Measurements from ENCODE around the gene GLB1L2. TPM values are rescaled to one million over a fixed set of nuclear protein-coding genes. Genes with fewer than 3 reads are reported as not detected.
"Not testable (repeated sequence)": the region's sequence is repeated elsewhere in the genome, so short reads cannot be mapped to it uniquely, and the experiment has no call there.

The GLB1L2 gene
- total RNA-seq, 2 donors from 2014 or later = 2.4 to 4.9 TPM

DNA sequence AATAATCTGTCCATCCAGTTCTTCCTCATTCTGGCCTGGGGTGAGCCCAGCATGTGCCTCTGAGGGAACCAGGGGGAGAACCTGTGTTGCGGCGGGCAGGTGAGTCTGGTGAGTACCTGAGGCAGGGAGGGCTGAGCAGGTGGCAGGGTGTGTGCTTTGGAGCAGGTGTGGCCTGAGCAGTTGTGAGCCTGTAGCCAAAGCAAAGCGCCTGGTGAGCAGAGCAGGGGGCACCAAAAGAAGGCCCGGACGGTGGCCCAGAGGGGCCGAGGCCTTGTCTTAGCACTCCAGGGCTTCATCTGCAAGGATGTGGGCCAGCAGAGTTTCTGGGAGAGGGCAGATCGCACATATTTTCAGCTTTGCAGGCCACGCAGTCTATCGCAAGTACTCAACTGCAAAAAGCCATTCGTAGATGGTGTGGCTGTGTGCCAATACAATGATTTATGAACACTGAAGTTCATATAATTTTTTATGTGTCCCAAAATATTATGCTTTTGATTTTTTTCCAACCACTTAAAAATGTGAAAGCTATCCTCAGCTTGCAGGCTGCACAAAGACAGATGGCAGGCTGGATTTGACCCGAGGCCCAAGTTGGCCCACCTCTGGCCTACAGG is 8.7 kb downstream of the GLB1L2 start:
- H3K36me3 Mint-ChIP-seq = no peaks in the 10 kb centered on the region
- H3K9me3 Mint-ChIP-seq = no peaks in the 10 kb centered on the region
- DNase-seq (ENCODE audit: low spot score in 2 of 2) (no peak), ATAC-seq (no peak)
- H3K27ac Mint-ChIP-seq = no peak overlapping the region

DNA sequence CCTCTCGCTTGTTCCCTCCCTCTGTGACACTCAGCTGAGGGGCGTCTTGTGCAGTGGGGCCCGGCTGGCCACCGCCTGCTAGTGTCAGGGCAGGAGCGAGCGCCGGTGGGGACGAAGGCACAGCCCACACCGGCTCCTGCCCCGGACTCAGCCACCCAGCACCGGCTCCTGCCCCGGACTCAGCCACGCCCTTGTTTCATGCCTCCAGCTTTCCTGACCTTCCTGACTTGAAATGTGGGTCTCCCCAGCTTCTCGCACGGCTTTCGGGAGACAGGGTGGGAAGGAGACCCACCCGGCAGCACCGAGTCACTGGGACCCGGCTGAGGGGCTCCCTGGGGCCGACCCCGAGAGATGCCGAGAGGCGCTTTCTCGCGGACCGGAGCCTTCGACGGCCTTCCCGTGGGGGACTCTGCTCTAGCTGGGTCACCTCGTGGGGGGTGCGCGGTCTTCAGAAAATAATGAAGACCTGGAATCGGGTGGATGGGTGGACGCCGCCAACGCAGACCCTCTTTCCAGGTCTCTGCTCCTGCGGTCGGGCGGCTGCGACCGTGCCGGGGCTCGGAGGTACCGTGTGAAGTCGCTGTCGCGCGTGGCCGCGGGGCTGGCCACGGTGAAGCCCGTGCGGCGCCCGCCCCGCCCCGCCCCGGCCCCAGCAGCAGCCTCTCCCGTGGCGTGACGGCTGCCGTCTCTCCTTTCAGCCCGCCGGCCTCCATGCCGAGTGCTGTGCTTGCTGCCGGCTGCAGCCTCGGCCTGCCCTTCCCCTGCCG is 10.2 kb downstream of the GLB1L2 start:
- DNase-seq (ENCODE audit: low spot score in 2 of 2) = no peak

DNA sequence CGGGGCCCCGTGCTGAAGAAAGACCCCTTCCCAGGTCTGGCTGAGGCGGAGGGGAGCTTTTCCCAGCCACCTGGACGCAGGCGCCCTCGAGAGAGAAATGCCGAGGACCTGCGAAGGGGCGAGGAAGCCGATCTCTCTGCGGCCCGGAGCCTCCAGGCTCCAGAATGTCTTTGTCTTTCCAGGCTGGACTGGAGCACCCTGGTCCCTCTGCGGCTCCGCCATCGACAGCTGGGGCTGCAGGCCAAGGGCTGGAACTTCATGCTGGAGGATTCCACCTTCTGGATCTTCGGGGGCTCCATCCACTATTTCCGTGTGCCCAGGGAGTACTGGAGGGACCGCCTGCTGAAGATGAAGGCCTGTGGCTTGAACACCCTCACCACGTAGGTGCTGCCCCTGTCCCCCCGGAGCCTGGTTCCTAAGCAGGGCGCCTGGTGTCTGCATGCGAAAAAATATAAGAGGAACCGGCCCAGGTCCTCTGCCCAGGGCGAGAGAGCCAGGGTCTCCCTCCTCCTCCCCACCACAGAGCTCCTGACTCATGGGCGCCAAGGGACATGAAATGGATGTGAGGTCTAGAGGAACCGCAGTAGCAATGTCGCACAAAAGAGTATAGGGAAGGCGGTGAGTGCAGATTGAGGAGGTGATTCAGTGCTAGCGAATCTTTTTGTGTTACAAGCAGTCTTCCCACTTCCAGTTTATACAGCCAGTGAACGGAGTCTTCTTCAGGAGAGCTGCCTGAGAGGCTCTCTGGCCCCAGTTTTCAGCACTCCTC is 11.0 kb downstream of the GLB1L2 start:
- ATAC-seq = no peak
- H3K9me3 Mint-ChIP-seq = no peaks in the 10 kb centered on the region
- no peak overlapping the region for H3K27ac Mint-ChIP-seq

More for the DNA sequence above, 10.2 kb downstream of the GLB1L2 start:
- H3K36me3 Mint-ChIP-seq = no peaks in the 10 kb centered on the region
- H3K9me3 Mint-ChIP-seq = no peaks in the 10 kb centered on the region
- H3K27ac Mint-ChIP-seq = no peak overlapping the region
- no peak for ATAC-seq

DNA sequence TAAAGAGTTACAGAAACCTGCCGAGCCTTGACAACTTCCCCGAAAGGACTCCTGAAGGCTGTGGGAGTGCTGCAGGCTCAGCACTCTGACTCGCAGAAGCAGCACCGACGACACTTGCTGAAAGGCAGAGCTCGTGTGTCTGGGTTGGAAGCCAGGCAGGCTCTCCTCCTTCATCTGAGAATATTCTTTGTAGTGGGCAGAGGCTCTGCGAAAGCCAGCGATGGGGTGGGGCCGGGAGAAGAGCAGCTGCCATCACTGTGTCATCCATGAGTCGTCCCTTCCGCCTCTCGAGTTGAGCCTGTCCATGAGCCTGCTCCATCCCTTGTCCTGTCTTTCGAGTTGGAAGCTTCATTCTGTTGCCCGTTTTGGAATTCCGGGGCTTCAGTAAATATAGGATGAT is 11.9 kb downstream of the GLB1L2 start:
- DNase-seq (ENCODE audit: low spot score in 2 of 2) (no peak), ATAC-seq (no peak)
- H3K9me3 Mint-ChIP-seq = no peaks in the 10 kb centered on the region
- no peak overlapping the region for H3K27ac Mint-ChIP-seq
- no peaks in the 10 kb centered on the region for H3K36me3 Mint-ChIP-seq

More for the DNA sequence above, 11.0 kb downstream of the GLB1L2 start:
- DNase-seq (ENCODE audit: low spot score in 2 of 2) = no peak
- H3K36me3 Mint-ChIP-seq = no peaks in the 10 kb centered on the region

DNA sequence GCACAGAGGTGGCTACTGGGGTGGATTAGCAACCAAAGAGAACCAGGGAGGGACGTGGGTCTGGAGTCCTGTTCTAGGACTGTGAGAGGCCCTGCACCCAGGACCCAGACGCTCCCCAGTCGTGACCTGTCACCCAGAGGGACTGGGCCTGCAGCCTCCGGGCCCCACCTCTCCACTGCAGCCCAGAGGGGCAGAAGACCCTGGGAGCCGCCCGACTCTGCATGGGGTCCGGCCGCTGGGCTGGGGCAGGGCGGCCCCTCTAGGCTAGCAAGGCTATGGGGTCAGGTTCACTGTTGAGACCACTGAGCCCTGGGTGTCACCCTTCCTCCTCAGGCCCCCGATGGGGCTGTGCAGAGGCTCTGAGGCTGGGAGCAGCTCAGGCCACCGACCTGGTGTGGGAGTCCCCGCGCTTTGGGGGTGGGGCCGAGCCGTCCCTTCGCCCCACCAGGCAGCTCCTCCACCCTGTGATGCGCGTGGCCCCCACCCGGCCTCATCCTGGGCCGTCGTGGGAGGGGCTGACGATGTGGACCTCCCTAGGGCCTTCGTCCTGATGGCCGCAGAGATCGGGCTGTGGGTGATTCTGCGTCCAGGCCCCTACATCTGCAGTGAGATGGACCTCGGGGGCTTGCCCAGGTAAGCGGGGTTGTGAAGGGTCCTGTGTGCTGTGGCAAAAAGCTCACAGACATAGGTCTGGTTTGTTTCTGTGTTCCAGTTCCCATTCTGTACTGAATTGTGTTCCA is 12.9 kb downstream of the GLB1L2 start:
- not testable (repeated sequence) for H3K9me3 Mint-ChIP-seq; DNase-seq (ENCODE audit: low spot score in 2 of 2); H3K36me3 Mint-ChIP-seq; H3K27ac Mint-ChIP-seq
- ATAC-seq = peak in 1 of 2 donors; percentile 18

DNA sequence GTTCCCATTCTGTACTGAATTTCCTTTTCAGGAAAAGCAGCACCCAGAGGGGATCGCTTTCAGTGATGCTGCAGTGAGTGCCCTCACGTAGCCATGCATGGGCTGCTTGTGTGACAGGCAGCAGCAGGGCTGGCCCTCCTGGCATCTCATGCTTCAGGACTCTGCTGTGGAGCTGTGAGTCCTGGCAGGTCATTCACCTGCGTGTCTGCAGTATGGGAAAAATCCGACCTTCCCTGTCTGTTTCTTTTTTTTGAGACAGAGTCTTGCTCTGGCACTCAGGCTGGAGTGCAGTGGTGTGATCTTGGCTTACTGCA is 13.4 kb downstream of the GLB1L2 start:
- no peak for ATAC-seq
- H3K36me3 Mint-ChIP-seq = no peaks in the 10 kb centered on the region
- no peak for DNase-seq (ENCODE audit: low spot score in 2 of 2)
- no peak overlapping the region for H3K27ac Mint-ChIP-seq
- no peaks in the 10 kb centered on the region for H3K9me3 Mint-ChIP-seq

DNA sequence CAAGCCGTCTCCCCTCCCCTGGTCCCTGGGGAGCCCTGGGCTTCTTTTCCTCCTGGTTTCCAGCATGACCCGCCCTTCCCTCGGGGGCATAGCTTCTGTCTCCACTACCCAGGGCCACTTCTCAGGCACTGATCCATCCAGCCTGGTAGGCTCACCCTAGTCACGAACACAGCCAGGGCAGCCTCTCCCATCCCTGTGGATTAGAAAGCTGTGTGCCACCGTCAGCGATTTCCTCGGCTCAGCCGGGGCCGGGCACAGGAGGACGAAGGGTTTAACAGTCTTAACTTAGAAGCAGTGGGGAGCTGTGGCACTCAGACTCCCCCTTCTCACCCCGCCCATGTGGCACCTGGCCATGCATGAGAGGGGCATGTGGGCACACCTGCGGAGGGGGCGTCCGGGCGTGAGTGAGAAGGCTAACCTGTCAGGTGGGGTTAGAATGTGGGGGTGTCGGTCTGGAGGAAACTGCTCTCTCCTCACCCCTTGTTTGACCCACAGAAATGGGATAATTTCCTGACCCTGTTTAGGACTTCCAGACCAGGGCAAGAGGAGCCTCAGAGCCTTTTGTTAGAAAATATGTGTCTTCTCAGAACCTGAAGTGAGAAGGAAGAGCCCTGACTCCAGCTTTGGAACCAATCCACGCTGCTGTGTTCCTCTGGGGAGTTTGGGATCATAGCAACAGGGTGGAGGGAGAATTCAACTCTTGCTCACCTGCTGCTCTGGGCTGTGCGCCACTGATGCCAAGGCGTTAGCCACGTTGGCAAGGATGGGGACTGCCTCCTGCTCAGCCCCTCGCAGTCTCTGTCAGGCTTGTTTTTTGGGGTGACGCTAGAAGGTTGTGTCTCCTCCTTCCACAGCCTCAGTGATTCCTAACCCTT is 14.6 kb downstream of the GLB1L2 start:
- no peaks in the 10 kb centered on the region for H3K9me3 Mint-ChIP-seq

DNA sequence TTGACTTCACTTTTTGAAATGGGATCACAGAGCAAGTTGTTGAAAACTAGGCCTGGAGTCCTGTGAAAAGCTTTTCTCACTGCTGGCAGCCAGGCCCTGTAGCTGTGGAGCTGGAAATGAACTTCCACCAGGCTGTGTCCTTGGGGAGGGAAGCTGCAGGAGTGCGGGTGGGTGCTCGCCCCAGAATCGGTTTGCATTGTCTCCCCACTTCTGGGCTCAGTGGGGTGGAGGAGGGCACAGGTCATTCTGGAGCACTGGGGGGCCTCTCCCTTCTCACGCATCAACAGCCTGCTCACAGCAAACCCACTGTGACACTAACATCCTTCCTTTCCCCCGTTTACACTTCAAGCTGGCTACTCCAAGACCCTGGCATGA is 15.2 kb downstream of the GLB1L2 start:
- H3K27ac Mint-ChIP-seq = no peak overlapping the region
- DNase-seq (ENCODE audit: low spot score in 2 of 2) (no peak), ATAC-seq (no peak)
- no peaks in the 10 kb centered on the region for H3K9me3 Mint-ChIP-seq
- no peaks in the 10 kb centered on the region for H3K36me3 Mint-ChIP-seq

More for the DNA sequence above, 14.6 kb downstream of the GLB1L2 start:
- ATAC-seq (no peak), DNase-seq (ENCODE audit: low spot score in 2 of 2) (no peak)
- no peak overlapping the region for H3K27ac Mint-ChIP-seq
- no peaks in the 10 kb centered on the region for H3K36me3 Mint-ChIP-seq

DNA sequence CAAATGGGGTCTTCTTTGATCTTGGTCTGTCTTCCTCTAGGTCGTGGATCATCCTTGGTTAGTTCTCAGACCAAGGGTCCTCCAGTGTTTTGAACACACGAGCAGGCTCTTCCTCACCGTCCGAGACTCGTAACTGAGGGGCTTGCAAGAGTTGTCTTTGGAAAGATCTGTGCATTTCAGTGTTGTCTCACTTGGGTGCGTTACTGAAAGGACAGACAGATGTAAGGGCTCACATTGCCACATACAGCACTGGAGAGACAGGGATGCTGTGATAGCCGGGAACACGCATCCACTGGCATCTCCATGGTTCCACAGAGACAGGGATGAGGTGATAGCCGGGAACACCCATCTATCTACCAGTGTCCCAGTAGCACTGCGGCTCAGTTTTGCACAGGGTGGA is 15.7 kb downstream of the GLB1L2 start:
- no peaks in the 10 kb centered on the region for H3K9me3 Mint-ChIP-seq
- no peaks in the 10 kb centered on the region for H3K36me3 Mint-ChIP-seq
- no peak overlapping the region for H3K27ac Mint-ChIP-seq

DNA sequence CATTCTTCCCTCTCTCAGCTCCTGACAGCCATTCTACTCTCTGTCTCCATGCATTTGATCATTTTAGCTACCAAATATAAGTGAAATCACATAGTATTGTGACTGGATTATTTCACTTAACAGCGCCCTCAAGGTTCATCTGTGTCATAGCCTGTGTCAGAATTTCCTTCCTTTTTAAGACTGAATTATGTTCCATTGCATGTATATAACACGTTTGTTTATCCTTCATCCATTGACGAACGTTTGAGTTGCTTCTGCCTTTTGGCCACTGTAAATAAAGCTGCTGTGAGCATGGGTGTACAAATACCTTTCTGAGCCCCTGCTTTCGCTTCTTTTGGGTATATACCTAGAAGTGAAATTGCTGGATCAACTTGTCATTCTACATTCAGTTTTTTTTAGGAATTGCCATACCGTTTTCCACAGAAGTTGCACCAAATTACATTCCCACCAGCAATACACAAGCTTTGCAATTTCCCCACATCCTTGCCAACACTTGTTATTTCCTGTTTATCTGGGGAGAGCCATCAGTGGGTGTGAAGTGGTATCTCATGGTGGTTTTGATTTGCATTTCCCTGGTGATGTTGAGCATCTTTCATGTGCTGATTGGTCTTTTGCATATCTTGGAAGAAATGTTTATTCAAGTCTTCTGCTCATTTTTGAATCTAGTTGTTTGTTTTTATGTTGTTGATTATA is 17.5 kb downstream of the GLB1L2 start:
- no peak for ATAC-seq
- H3K27ac Mint-ChIP-seq = no peak overlapping the region

More for the DNA sequence above, 15.7 kb downstream of the GLB1L2 start:
- DNase-seq (ENCODE audit: low spot score in 2 of 2) = no peak
- no peak for ATAC-seq

DNA sequence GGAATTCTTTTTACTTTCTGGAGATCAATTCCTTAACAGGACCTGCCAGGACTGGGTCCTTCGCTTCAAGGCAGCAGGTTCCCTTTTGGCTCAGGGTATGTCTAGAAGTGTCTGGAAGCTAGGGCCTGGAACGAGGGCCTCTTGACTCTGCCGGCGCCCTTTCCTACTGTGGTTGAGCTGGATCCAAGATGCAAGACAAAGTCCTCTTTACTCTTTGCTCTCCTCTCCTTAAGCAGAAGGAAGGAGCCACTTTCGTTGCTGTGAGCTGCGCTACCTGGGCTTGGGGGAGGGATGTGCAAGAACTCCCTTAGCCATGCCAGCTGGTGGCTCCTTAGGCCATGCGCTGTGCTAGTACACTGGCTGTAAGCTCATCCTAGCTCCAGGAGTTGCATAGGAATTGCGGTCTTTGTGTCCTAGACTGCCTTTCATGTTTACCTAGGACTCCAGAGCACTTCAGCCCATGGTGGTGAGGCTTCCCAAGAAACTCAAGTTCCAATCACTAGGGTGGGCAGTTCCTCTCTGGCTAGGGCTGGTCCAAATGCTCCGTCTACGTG is 18.1 kb downstream of the GLB1L2 start:
- Mint-ChIP-seq H3K36me3 (no peaks in the 10 kb centered on the region), H3K27ac (no peak overlapping the region), H3K9me3 (no peaks in the 10 kb centered on the region)
- ATAC-seq (no peak), DNase-seq (ENCODE audit: low spot score in 2 of 2) (no peak)

More for the DNA sequence above, 17.5 kb downstream of the GLB1L2 start:
- no peak for DNase-seq (ENCODE audit: low spot score in 2 of 2)
- H3K9me3 Mint-ChIP-seq = no peaks in the 10 kb centered on the region
- no peaks in the 10 kb centered on the region for H3K36me3 Mint-ChIP-seq

DNA sequence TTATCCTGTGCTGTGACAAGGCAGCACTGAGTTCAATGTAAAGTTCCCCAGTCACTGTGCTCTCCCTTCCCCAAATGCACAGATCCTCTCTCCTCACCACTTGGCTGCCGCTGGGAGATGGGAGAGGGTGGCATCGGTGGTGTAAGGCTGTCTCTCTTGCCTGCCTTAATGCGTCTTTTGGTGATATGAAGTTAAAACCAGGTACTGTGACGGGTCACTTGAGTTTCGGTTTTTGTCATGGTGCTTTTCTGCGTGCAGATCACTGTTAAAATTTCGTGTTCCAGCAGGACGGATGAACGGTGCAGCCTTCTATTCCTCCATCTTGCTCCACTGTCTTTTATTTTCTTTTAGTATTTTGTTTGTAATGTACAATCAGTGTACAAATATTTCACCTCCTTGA is 18.6 kb downstream of the GLB1L2 start:
- ATAC-seq (no peak), DNase-seq (ENCODE audit: low spot score in 2 of 2) (no peak)
- H3K27ac Mint-ChIP-seq = no peak overlapping the region
- H3K9me3 Mint-ChIP-seq = no peaks in the 10 kb centered on the region
- no peaks in the 10 kb centered on the region for H3K36me3 Mint-ChIP-seq

DNA sequence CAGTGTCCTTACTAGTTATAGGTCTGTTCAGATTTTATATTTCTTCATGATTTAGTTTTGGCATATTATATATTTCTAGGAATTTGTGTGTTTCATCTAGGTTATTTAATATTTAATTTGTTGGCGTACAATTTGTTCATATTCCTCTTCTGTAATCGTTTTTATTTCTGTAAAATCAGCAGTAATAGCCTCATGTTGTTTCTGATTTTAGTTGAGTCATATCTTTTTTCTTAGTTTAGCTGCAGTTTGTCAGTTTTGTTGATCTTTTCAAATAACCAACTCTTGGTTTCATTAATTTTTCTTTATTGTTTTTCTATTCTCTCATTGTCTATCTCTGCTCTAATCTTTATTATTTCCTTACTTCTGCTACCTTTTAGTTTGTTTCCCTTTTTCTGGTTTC is 20.3 kb downstream of the GLB1L2 start:
- Mint-ChIP-seq H3K9me3 (no peaks in the 10 kb centered on the region), H3K36me3 (no peaks in the 10 kb centered on the region), H3K27ac (no peak overlapping the region)
- DNase-seq (ENCODE audit: low spot score in 2 of 2) (no peak), ATAC-seq (no peak)

DNA sequence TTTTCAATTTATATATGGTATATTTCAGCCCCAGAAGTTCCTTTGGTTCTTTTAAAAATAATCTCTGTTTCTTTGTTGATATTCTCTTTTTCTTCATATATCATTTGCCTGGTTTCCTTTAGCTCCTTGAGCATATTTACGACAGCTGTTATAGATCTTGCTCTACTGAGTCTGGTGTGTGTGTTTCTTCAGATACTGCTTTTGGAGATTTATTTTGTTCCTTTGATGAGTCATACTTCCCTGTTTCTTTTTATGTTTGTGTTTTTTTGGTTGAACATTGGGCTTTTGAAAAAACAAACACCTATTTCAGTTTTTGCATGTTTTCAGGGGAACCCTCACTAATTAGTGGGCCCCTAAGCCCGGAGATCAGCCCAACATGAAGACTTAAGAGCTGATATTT is 23.3 kb downstream of the GLB1L2 start:
- ATAC-seq (no peak), DNase-seq (ENCODE audit: low spot score in 2 of 2) (no peak)
- no peaks in the 10 kb centered on the region for H3K9me3 Mint-ChIP-seq
- peaks cover 0 to 5% of the 10 kb centered on the region in 2 donors for H3K36me3 Mint-ChIP-seq
- H3K27ac Mint-ChIP-seq = no peak overlapping the region

DNA sequence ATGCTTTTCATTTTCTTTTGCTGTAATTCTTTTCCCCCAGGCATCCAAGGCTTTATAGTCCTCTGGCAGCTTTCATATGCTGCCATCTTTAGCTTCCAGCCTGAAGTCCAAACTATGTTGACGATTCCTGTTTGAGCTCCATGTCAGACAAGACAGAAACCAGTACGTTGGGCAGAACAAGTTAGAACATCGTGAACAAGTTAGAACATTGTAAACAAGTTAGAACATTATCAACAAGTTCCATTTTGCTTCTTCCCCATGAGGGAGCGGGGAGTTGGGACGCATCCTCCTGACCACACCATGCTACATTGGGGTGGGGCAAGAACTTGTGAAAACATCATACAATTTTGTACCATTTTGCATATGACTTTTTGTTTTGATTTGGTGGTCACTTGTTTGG is 23.9 kb downstream of the GLB1L2 start:
- no peak for DNase-seq (ENCODE audit: low spot score in 2 of 2)
- no peak overlapping the region for H3K27ac Mint-ChIP-seq
- H3K9me3 Mint-ChIP-seq = no peaks in the 10 kb centered on the region
- ATAC-seq = no peak
- H3K36me3 Mint-ChIP-seq = peaks cover 0 to 6% of the 10 kb centered on the region in 2 donors

Data from activated naive CD4-positive, alpha-beta T cell treated with anti-CD3 and anti-CD28 coated beads, Interleukin-2, amount 50 U/mL, for 72 hours (primary cell).